Activated T-cell treated with anti-CD3 and anti-CD28 coated beads, Interleukin-2, amount 50 U/mL, for 48 hours (primary cell): ENCODE results near the gene MLYCD.

Source experiments
- DNase-seq, 2 experiments: peaks; one replicate each; pipeline ENCODE4 v3.0.0-alpha.2; 2020

The MLYCD gene

DNA sequence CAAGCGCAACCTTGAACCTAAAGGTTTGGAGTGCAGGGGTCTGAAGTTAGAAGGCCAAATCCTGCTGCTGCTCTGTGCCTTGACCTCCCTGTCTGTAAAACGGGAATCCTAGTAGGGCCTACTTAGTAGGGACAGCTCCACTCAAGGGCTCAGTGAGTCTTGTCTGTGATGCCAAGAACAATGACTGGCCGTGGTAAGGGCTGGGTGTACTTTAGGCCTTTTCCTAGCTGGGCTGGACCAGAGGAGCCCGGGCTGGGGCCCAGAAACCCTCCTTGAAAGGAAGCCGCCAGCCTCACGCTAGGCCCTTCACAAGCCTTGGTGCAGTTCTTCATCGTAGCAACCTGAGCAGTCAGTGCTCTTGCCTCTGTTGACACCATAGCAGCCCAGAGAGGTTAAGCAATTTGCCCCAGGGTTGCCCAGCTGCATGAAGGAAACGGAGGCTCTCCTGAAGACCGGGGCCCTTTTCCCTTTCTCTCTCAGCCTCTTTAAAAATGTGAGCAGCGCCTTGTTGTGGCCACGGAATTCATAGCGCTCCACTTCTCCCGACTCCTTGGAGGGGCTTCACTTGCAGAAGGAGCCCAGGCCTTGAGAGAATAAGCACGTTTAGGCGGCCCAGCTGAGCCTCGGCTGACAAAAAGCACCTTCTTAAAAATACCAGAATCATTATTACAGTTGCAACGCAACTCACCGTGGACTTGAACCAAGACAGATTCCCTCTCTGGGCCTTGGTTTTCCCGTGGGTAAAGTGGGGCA, 73.5 kb downstream of the MLYCD start:
- no peak for DNase-seq

DNA sequence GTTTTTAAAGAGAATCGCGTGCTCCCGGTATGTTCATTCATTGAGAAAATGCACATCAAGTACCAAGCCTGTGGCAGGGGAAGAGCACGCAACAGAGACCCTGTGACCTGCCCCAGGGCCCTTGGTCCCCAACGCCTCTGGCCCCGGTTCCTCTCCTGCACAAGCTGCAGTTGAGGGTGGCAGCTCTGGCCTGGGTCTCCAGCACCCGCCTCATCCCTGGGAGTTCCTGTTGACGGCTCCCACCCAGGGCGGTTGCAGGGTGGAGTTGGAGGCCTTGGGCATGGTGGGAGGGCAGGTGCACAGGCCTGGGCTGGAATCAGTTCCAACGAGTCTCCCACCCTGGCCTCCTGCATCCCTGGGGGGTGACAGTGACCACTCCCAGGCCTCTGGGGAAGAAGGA, 74.2 kb downstream of the MLYCD start:
- no peak for DNase-seq

DNA sequence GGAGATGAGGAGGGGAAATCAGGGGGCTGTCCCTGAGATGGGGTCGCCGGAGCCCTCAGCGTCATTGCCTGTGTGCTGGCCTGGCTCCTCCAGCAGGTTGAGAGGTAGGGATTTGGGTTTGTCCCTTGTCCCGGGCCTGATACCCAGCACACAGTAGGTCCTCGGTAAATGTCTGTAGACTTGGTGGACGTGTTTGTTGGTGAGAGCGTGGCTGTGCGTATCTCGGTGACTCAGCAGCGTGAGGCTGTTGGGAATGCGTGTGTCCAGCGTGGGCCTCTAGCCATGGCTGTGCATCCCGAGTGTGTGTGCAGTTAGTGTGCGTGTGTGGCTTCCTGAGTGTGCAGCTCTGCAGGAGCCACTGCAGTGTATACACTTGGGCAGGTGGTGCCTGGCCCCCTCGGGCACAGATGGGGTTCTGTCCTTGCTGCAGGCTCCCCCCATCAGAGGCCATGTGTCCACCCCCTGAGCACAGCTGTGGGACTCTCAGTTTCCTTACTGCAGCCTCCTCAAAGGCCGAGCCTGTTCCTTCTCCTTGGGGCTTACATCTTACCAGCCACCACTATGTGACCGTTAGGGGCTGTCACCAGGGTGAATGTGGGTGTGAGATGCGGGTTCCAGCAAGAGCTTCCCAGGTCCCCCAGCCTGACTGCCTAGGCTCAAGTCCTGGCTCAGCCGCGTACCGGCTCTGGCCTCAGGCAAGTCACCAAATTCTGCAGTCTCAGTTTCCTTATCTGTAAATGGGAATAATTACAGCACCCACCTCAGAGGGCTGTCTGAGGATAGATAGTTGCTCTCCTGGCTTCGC, 74.9 kb downstream of the MLYCD start:
- DNase-seq, result no peak

DNA sequence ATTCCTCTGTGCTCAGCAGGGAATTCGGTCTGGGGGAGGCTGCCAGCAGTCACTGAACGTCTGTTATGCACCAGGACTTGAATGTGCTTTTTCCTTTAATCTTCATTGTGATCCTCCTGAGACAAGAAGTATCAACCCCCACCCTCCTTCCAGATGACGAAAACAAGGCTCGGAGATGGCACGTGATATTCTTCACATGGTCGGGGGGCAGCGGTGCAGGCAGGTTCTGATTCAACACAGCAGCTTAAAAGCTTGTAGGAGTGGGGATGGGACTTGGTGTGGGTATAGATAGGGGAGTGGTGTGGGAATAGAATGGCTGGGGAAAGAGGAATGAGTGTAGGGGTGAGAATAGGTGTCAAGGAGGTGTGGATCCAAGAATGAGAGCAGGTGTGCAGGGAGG, 75.6 kb downstream of the MLYCD start:
- DNase-seq, result no peak

DNA sequence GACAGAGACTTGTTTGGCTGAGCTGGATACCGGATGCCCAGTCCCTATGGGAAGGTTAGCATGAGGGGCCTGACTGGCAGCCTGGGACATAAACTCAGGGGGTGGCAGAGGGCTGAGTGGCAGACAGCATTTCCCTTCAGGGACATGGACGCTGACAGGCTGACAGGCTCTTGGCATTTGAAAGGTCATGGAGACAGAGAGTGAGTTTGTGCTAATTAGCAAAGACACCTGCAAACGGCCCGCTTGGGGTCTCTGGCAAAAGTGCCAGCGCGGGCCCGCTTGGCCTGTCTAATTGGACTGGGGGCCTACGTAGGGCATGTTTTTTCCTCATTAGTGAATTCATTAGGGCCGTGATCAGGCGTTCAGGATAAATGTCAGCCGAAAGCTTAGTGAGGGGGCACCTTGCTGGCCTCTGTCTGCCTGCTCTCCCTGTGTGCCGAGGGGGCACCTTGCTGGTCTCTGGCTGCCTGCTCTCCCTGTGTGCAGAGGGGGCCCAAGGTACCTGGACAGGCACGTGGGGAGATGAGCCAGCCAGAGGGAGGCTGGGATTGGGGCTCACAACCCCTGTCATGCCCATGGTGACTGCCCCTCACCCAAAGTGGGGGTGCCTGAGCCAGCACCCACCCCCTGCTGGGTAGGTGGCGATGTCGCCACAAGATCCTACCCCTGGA, 76.8 kb downstream of the MLYCD start:
- DNase-seq, result no peak
